Lung (tissue), 12 donors: Measurements from ENCODE around the gene MSANTD3. TPM values are rescaled to one million over a fixed set of nuclear protein-coding genes. Genes with fewer than 3 reads are reported as not detected.

Source experiments
- ATAC-seq: fragments of 200-7000 bp; cut with Tn5 transposase; one replicate; pipeline ENCODE4 v1.9.1; 2020; ENCODE audit warnings: moderate number of reproducible peaks; ENCODE audit not compliant: insufficient read depth, low FRiP score
- DNase-seq, 3 donors: peaks; one replicate each; pipeline ENCODE4 v3.0.0-alpha.2; 2013 to 2017
- H3K27ac ChIP-seq, 2 donors: one replicate each; pipeline ENCODE4 v1.5.1; 2013; ENCODE audit warnings: mild to moderate bottlenecking in 2 of 2, moderate library complexity in 2 of 2, control low read depth in 1 of 2, inconsistent platforms in 1 of 2, low read depth in 1 of 2, low read length in 1 of 2
- H3K27me3 ChIP-seq, 3 donors: one replicate each; pipeline ENCODE4 v1.5.1; 2013; ENCODE audit warnings: low read length in 2 of 3; ENCODE audit not compliant: control insufficient read depth in 3 of 3, insufficient read depth in 3 of 3
- H3K36me3 ChIP-seq, 4 donors: one replicate each; pipeline ENCODE4 v1.5.1; 2013; ENCODE audit warnings: low read length in 4 of 4, mild to moderate bottlenecking in 1 of 4, moderate library complexity in 1 of 4; ENCODE audit not compliant: control insufficient read depth in 4 of 4, insufficient read depth in 4 of 4
- H3K4me1 ChIP-seq, 5 donors: one replicate each; pipeline ENCODE4 v1.5.1; 2013; ENCODE audit warnings: low read length in 5 of 5, mild to moderate bottlenecking in 2 of 5, moderate library complexity in 1 of 5; ENCODE audit not compliant: control insufficient read depth in 5 of 5, insufficient read depth in 5 of 5
- H3K4me3 ChIP-seq: one replicate; pipeline ENCODE4 v1.5.1; 2013; ENCODE audit warnings: mild to moderate bottlenecking, control low read depth, moderate library complexity
- H3K9ac ChIP-seq, 2 donors: one replicate each; pipeline ENCODE4 v1.5.1; 2013; ENCODE audit warnings: low read length in 2 of 2, control low read depth in 1 of 2; ENCODE audit not compliant: insufficient read depth in 1 of 2
- H3K9me3 ChIP-seq, 4 donors: one replicate each; pipeline ENCODE4 v1.5.1; 2013; ENCODE audit warnings: low read length in 3 of 4, mild to moderate bottlenecking in 1 of 4, moderate library complexity in 1 of 4; ENCODE audit not compliant: control insufficient read depth in 4 of 4, insufficient read depth in 3 of 4
- WGBS, 2 donors: extraction: QIAGEN DNeasy Blood & Tissue Kit; methylation state at CpG; one replicate each; pipeline ENCODE4 v1.1.7; 2013; 5-methylcytosine and 5-hydroxymethylcytosine counted together
- polyA plus RNA-seq, 2 donors: library from polyadenylated mRNA; stranded (reverse); fragments of 200-250 nt; gene quantifications; one replicate each; pipeline ENCODE4 v1.2.1, GENCODE V29; 2013
- total RNA-seq, 2 donors: library from RNA; depleted of rRNA in 1 of 2; stranded (reverse); fragments of >200 nt in 1 of 2; gene quantifications; one replicate each; pipeline ENCODE4 v1.2.1, GENCODE V29; 2014 to 2021
- TF ChIP-seq, protein P1 (sequence below): IDR thresholded peaks from 2 replicates; pipeline ENCODE4 v1.5.1; 2012; ENCODE audit warnings: mild to moderate bottlenecking; ENCODE audit errors: control extremely low read depth, extremely low read depth
- donor health status: control.
- donor health status: control.
- donor health status: Bipolar disorder and iron deficiency.
- donor health status: healthy.
- donor health status: DM: yes; HTN: yes; CAD: no.

MSANTD3 gene
- total and polyA plus RNA-seq, 4 donors = 17.5 to 23.8 (median 17.8) TPM

- peaks cover 0 to 2% (median 0%) of the 10 kb centered on the region in 4 donors for H3K9me3 ChIP-seq
- H3K9ac ChIP-seq = no peak overlapping the region
- H3K27ac ChIP-seq = no peak overlapping the region
- ATAC-seq (no peak), DNase-seq (no peak)
- TF ChIP-seq, protein P1, sequence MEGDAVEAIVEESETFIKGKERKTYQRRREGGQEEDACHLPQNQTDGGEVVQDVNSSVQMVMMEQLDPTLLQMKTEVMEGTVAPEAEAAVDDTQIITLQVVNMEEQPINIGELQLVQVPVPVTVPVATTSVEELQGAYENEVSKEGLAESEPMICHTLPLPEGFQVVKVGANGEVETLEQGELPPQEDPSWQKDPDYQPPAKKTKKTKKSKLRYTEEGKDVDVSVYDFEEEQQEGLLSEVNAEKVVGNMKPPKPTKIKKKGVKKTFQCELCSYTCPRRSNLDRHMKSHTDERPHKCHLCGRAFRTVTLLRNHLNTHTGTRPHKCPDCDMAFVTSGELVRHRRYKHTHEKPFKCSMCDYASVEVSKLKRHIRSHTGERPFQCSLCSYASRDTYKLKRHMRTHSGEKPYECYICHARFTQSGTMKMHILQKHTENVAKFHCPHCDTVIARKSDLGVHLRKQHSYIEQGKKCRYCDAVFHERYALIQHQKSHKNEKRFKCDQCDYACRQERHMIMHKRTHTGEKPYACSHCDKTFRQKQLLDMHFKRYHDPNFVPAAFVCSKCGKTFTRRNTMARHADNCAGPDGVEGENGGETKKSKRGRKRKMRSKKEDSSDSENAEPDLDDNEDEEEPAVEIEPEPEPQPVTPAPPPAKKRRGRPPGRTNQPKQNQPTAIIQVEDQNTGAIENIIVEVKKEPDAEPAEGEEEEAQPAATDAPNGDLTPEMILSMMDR = no peak
- no peaks in the 10 kb centered on the region for H3K36me3 ChIP-seq
- no peaks in the 10 kb centered on the region for H3K4me1 ChIP-seq
- no peaks in the 10 kb centered on the region for H3K27me3 ChIP-seq
- no peak overlapping the region for H3K4me3 ChIP-seq
Measured at GRCh38 chr9:100394032-100394695, 32.8 kb upstream of the MSANTD3 start.

- Histone ChIP-seq H3K9ac (no peak overlapping the region), H3K4me3 (no peak overlapping the region), H3K9me3 (peaks cover 0 to 2% (median 0%) of the 10 kb centered on the region in 4 donors), H3K27me3 (no peaks in the 10 kb centered on the region), H3K27ac (no peak overlapping the region), H3K36me3 (no peaks in the 10 kb centered on the region), H3K4me1 (no peaks in the 10 kb centered on the region)
- TF ChIP-seq, protein P1 = no peak
- no peak for DNase-seq
- WGBS, 2 donors = 33 to 62% methylated on average over 2 of the region's 2 CpGs
- ATAC-seq = no peak
Measured at GRCh38 chr9:100394816-100395215, 32.1 kb upstream of the MSANTD3 start.

- H3K4me1 ChIP-seq = no peaks in the 10 kb centered on the region
- H3K36me3 ChIP-seq = no peaks in the 10 kb centered on the region
- TF ChIP-seq, protein P1 = no peak
- no peak overlapping the region for H3K27ac ChIP-seq
- no peaks in the 10 kb centered on the region for H3K27me3 ChIP-seq
- 98 to 99% methylated on average over 9 of the region's 9 CpGs for WGBS, 2 donors
- no peak overlapping the region for H3K4me3 ChIP-seq
- ATAC-seq (no peak), DNase-seq (no peak)
- no peak overlapping the region for H3K9ac ChIP-seq
- H3K9me3 ChIP-seq = peaks cover 0 to 2% (median 0%) of the 10 kb centered on the region in 4 donors
Measured at GRCh38 chr9:100396769-100397168, 30.2 kb upstream of the MSANTD3 start.
